Mesenchymal stem cell (in vitro differentiated cells and primary cell): ENCODE data around the gene SAMD10.

ENCODE experiments used
- DNase-seq: peaks from one replicate; pipeline ENCODE4 v3.0.0-alpha.2; 2013
- H2AFZ ChIP-seq: one replicate; pipeline ENCODE4 v1.6.1; 2013; ENCODE audit warnings: low read depth, mild to moderate bottlenecking, control low read depth, inconsistent platforms, low read length, moderate library complexity
- H2AK5ac ChIP-seq: 2 replicates; pipeline ENCODE4 v1.6.1; 2013; ENCODE audit warnings: low read length, moderate library complexity, mild to moderate bottlenecking, inconsistent platforms; ENCODE audit not compliant: severe bottlenecking
- H2BK120ac ChIP-seq: one replicate; pipeline ENCODE4 v1.6.1; 2013; ENCODE audit warnings: low read depth, mild to moderate bottlenecking, inconsistent platforms, low read length, moderate library complexity
- H2BK12ac ChIP-seq, 2 experiments: one replicate each; pipeline ENCODE4 v1.6.1; 2013; ENCODE audit warnings: inconsistent platforms in 2 of 2, low read length in 2 of 2, mild to moderate bottlenecking in 2 of 2, moderate library complexity in 2 of 2, control low read depth in 1 of 2
- H2BK15ac ChIP-seq: one replicate; pipeline ENCODE4 v1.6.1; 2013; ENCODE audit warnings: mild to moderate bottlenecking, low read depth, inconsistent platforms; ENCODE audit not compliant: poor library complexity, severe bottlenecking
- H2BK5ac ChIP-seq: 2 replicates; pipeline ENCODE4 v1.6.1; 2013; ENCODE audit warnings: low read depth, mild to moderate bottlenecking, low read length, control low read depth, inconsistent platforms; ENCODE audit not compliant: poor library complexity, severe bottlenecking
- H3K14ac ChIP-seq, 2 experiments: one replicate each; pipeline ENCODE4 v1.6.1; 2013; ENCODE audit warnings: inconsistent platforms in 2 of 2, low read length in 2 of 2, control low read depth in 1 of 2, mild to moderate bottlenecking in 1 of 2, moderate library complexity in 1 of 2
- H3K18ac ChIP-seq, 2 experiments: one replicate each; pipeline ENCODE4 v1.6.1; 2013; ENCODE audit warnings: inconsistent platforms in 2 of 2, low read length in 2 of 2, control low read depth in 1 of 2, low read depth in 1 of 2, mild to moderate bottlenecking in 1 of 2
- H3K23ac ChIP-seq, 2 experiments: one replicate each; pipeline ENCODE4 v1.6.1; 2013; ENCODE audit warnings: inconsistent platforms in 2 of 2, low read length in 2 of 2, mild to moderate bottlenecking in 2 of 2, moderate library complexity in 2 of 2, control low read depth in 1 of 2
- H3K27ac ChIP-seq: 2 replicates; pipeline ENCODE4 v1.5.1; 2013; ENCODE audit warnings: mild to moderate bottlenecking, moderate library complexity, low read length, control low read depth, inconsistent platforms; ENCODE audit not compliant: poor library complexity, severe bottlenecking
- H3K27me3 ChIP-seq, 2 experiments: 2 replicates each; pipeline versions ENCODE4 v1.6.1 to v1.7.0; 2013; ENCODE audit warnings: low read length in 2 of 2, mild to moderate bottlenecking in 2 of 2, moderate library complexity in 2 of 2, control low read depth in 1 of 2, inconsistent platforms in 1 of 2; ENCODE audit not compliant: control insufficient read depth in 1 of 2, insufficient read depth in 1 of 2
- H3K36me3 ChIP-seq, 2 experiments: 2 replicates each; pipeline versions ENCODE4 v1.6.1 to v1.7.0; 2013; ENCODE audit warnings: low read length in 2 of 2, control low read depth in 1 of 2, inconsistent platforms in 1 of 2, low read depth in 1 of 2, mild to moderate bottlenecking in 1 of 2; ENCODE audit not compliant: insufficient read depth in 2 of 2, control insufficient read depth in 1 of 2
- H3K4ac ChIP-seq, 2 experiments: one replicate each; pipeline ENCODE4 v1.6.1; 2013; ENCODE audit warnings: inconsistent platforms in 2 of 2, low read length in 2 of 2, mild to moderate bottlenecking in 2 of 2, moderate library complexity in 2 of 2, control low read depth in 1 of 2, low read depth in 1 of 2
- H3K4me1 ChIP-seq: 2 replicates; pipeline ENCODE4 v1.6.1; 2013; ENCODE audit warnings: low read depth, low read length, control low read depth; ENCODE audit not compliant: control insufficient read depth, insufficient read depth
- H3K4me2 ChIP-seq: 2 replicates; pipeline ENCODE4 v1.6.1; 2013; ENCODE audit warnings: low read length, mild to moderate bottlenecking, inconsistent platforms; ENCODE audit not compliant: poor library complexity, severe bottlenecking
- H3K4me3 ChIP-seq, 2 experiments: 2 replicates each; pipeline versions ENCODE4 v1.5.1 to v1.7.0; 2013; ENCODE audit warnings: low read length in 2 of 2, mild to moderate bottlenecking in 2 of 2, control low read depth in 1 of 2, low read depth in 1 of 2; ENCODE audit not compliant: insufficient read depth in 1 of 2
- H3K79me1 ChIP-seq: replicated peaks from 2 replicates; pipeline ENCODE4 v1.6.1; 2013; ENCODE audit warnings: mild to moderate bottlenecking, control low read depth, low read length, inconsistent platforms; ENCODE audit not compliant: poor library complexity, severe bottlenecking
- H3K9ac ChIP-seq: 2 replicates; pipeline ENCODE4 v1.7.0; 2013; ENCODE audit warnings: mild to moderate bottlenecking, low read length, moderate library complexity
- H3K9me3 ChIP-seq: 2 replicates; pipeline ENCODE4 v1.7.0; 2013; ENCODE audit warnings: mild to moderate bottlenecking, low read length; ENCODE audit not compliant: control insufficient read depth
- H4K8ac ChIP-seq: one replicate; pipeline ENCODE4 v1.6.1; 2013; ENCODE audit warnings: inconsistent platforms, mild to moderate bottlenecking, low read length, moderate library complexity
- H4K91ac ChIP-seq: one replicate; pipeline ENCODE4 v1.6.1; 2013; ENCODE audit warnings: mild to moderate bottlenecking, low read length, inconsistent platforms
- WGBS: methylation state at CpG from one replicate; pipeline ENCODE4 v1.1.7; 2013; ENCODE audit warnings: mixed read lengths; 5-methylcytosine and 5-hydroxymethylcytosine counted together

SAMD10 gene

DNA sequence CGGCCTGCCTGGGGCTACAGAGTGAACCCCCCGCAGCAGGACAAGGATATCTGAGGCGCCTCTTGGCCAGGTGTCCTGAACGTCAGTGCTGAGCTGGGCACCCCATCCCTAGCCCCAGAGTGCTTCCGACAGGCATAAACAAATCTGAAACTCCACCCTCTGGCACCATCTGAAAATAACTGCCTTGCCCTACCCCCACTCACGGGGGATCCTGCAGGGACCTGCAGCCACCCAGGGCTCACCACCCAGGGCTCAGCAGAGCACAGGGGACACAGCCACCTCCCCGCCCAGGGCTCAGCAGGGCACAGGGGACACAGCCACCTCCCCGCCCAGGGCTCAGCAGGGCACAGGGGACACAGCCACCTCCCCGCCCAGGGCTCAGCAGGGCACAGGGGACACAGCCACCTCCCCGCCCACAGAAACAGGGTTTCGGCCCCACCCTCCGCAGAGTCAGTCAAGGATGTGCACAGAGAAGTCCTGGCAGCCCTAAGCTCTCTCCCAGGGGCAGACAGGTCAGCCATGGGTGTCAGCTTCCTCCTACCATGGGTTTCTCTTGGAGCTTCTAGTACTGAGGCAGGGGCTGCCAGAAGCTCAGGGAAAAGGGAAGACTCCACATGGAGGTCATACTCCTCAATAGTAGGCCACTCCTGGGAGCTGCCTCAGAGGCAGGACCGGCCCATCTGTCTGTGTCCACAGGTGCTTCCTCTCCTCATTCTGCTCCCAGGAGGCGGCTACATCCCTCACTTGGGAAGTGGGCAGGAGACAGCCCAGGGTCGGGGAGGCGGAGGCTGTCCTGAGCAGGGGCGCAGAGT, 27.8 kb downstream of the SAMD10 start:
- H3K9me3 ChIP-seq = no peaks in the 10 kb centered on the region
- H3K4me1 ChIP-seq = peaks cover 60% of the 10 kb centered on the region
- H3K4me3 ChIP-seq = no peak overlapping the region
- H2BK5ac ChIP-seq = no peak overlapping the region
- no peaks in the 10 kb centered on the region for H3K27me3 ChIP-seq
- H3K23ac ChIP-seq = no peak overlapping the region
- H3K79me1 ChIP-seq = peaks cover 17% of the 10 kb centered on the region
- H2AFZ ChIP-seq = no peak overlapping the region
- H3K4me2 ChIP-seq = no peak overlapping the region
- H4K91ac ChIP-seq = no peak overlapping the region
- H3K9ac ChIP-seq = no peak overlapping the region
- H3K18ac ChIP-seq = no peak overlapping the region
- no peak overlapping the region for H2AK5ac ChIP-seq
- no peak for DNase-seq
- H2BK12ac ChIP-seq = no peak overlapping the region
- no peak overlapping the region for H2BK120ac ChIP-seq
- H2BK15ac ChIP-seq = no peak overlapping the region
- peak overlapping the region in 1 of 2 experiments; percentile 62 for H3K14ac ChIP-seq
- no peak overlapping the region for H3K27ac ChIP-seq
- H3K36me3 ChIP-seq = peaks cover 6 to 53% of the 10 kb centered on the region in 2 experiments
- no peak overlapping the region for H4K8ac ChIP-seq
- peak overlapping the region in 1 of 2 experiments; percentile 46 for H3K4ac ChIP-seq
- 85% methylated on average over 17 of the region's 17 CpGs for WGBS

DNA sequence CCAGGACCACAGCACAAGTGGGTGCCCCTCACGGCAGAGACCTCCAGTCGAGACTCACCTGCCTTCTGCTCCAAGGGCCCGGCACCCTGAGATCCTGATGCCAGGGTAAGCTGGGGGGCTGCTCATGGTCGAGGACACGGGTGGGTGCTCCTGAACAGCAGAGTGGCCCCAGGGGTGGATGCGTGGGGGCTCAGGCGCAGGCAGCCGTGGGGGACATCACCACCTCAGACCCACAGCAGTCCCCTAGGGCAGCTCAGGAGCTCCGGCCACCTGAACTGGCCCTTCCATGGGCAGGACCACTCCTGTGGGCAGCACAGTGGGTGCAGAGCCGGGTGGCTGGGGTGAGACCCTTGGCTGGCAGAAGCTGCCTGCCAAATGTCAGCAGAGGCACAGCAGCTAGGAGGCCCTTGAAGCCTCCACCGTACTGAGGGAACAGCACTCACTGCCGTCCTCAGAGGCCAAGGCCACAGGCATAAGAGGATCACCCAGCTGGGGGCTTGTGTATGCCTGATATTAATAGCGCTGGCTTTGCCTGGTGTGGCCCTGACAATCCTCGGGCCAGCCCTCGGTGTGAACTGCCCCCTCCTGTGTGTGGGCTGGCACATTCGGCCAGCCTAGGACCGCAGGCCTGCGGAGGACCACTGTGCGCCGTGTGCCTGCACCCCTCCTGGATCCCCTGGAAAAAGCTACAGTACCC, 28.6 kb downstream of the SAMD10 start:
- no peak overlapping the region for H2BK120ac ChIP-seq
- H3K4me2 ChIP-seq = no peak overlapping the region
- WGBS = 92% methylated on average over 20 of the region's 20 CpGs
- peaks cover 6 to 58% of the 10 kb centered on the region in 2 experiments for H3K36me3 ChIP-seq
- no peak overlapping the region for H4K91ac ChIP-seq
- H2BK12ac ChIP-seq = peak overlapping the region in 1 of 2 experiments; percentile 25
- H3K14ac ChIP-seq = no peak overlapping the region
- no peak overlapping the region for H3K23ac ChIP-seq
- no peak for DNase-seq
- no peak overlapping the region for H2BK15ac ChIP-seq
- no peak overlapping the region for H2BK5ac ChIP-seq
- no peak overlapping the region for H2AFZ ChIP-seq
- H3K27ac ChIP-seq = no peak overlapping the region
- no peaks in the 10 kb centered on the region for H3K27me3 ChIP-seq
- H3K4me1 ChIP-seq = peaks cover 60% of the 10 kb centered on the region
- peak overlapping the region; percentile 62 for H3K9ac ChIP-seq
- no peak overlapping the region for H3K4ac ChIP-seq
- peak overlapping the region in 1 of 2 experiments; percentile 49 for H3K18ac ChIP-seq
- no peak overlapping the region for H4K8ac ChIP-seq
- H2AK5ac ChIP-seq = no peak overlapping the region
- no peak overlapping the region for H3K4me3 ChIP-seq
- H3K9me3 ChIP-seq = no peaks in the 10 kb centered on the region
- H3K79me1 ChIP-seq = peaks cover 20% of the 10 kb centered on the region

DNA sequence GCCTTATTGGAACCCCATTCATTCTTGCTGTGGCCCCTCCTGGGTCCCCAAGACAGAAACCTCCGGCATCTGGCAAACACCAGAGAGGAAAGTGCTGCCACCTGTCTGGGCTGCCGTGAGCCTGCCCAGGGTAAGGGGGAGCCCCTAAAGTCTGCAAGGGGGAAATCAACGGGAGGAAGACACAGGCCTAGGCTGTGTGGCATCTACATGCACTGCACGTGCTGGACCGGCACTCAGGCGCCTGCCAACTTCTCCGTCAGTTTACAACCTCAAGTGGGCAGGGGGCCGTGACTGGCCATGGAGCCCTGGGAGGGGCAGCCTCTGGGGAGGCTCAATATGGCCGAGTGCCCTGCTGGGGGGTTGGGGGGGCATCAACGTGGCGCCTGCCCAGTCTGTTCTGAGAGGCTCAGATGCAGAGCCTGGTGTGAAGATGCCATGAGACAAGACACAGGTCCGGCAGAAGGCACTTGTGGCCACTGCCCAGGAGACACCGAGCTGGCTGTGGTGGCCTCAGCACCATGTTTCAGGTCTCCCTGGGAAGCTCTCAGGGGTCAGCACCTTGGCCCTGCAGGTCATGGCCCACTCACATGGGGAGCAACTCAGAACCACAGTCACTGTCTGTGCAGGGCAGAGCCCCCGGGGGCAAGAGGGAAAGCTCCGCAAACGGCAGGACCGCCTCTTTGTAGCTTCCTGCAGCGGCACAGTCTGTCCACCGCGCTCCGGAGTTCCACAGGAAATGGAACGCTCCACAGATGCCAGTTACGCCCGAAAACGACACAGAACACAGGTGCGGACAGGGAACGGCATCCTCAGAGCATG, 31.6 kb downstream of the SAMD10 start:
- H3K27me3 ChIP-seq = no peaks in the 10 kb centered on the region

More for the DNA sequence above, 31.6 kb downstream of the SAMD10 start:
- H3K4me1 ChIP-seq = peaks cover 45% of the 10 kb centered on the region
- no peak overlapping the region for H3K4ac ChIP-seq
- H2BK5ac ChIP-seq = no peak overlapping the region
- H3K79me1 ChIP-seq = peaks cover 33% of the 10 kb centered on the region
- no peak overlapping the region for H4K91ac ChIP-seq
- H3K4me2 ChIP-seq = no peak overlapping the region
- no peak overlapping the region for H2AFZ ChIP-seq
- no peaks in the 10 kb centered on the region for H3K9me3 ChIP-seq
- H2BK12ac ChIP-seq = no peak overlapping the region
- no peak overlapping the region for H4K8ac ChIP-seq
- H3K9ac ChIP-seq = no peak overlapping the region
- no peak overlapping the region for H3K27ac ChIP-seq
- no peak overlapping the region for H3K14ac ChIP-seq
- H3K4me3 ChIP-seq = no peak overlapping the region
- no peak overlapping the region for H2AK5ac ChIP-seq
- H2BK120ac ChIP-seq = no peak overlapping the region
- peaks cover 36 to 80% of the 10 kb centered on the region in 2 experiments for H3K36me3 ChIP-seq
- H3K18ac ChIP-seq = no peak overlapping the region
- H2BK15ac ChIP-seq = no peak overlapping the region
- DNase-seq = no peak
- WGBS = 91% methylated on average over 27 of the region's 27 CpGs
- H3K23ac ChIP-seq = no peak overlapping the region
